H1 (cell line): ENCODE data around the gene TNFAIP8L3. TPM values are rescaled to one million over a fixed set of nuclear protein-coding genes. Genes with fewer than 3 reads are reported as not detected.
"Not testable (repeated sequence)": the region's sequence is repeated elsewhere in the genome, so short reads cannot be mapped to it uniquely, and the experiment has no call there.

Experiments
- CTCF ChIA-PET: fragments of 300-600 bp; sonication (Branson Sonifier 250); formaldehyde crosslinking; loops from one replicate; lab custom pipeline; 2021; ENCODE audit not compliant: partially characterized antibody; lab: Charles Lee
- POLR2A ChIA-PET: fragments of 300-600 bp; sonication (Branson Sonifier 250); formaldehyde crosslinking; loops from one replicate; lab custom pipeline; 2021; ENCODE audit warnings: inconsistent platforms; ENCODE audit not compliant: partially characterized antibody; lab: Charles Lee
- DNase-seq, 2 experiments: peaks; one replicate each; pipeline versions ENCODE4 v3.0.0 to v3.0.0-alpha.2; 2010 to 2022; ENCODE audit warnings: low spot score in 2 of 2, low read depth in 1 of 2, mixed read lengths in 1 of 2
- FAIRE-seq: peaks from 2 replicates; lab custom pipeline; 2011; peaks lifted over from hg19 to GRCh38; lab: Jason Lieb, UNC
- H2AFZ ChIP-seq: 2 replicates; pipeline ENCODE4 v1.8.1; 2012; ENCODE audit warnings: low read length, inconsistent platforms
- H2AK5ac ChIP-seq: 2 replicates; pipeline ENCODE4 v1.6.1; 2013; ENCODE audit warnings: low read depth, low read length
- H2BK120ac ChIP-seq: replicated peaks from 2 replicates; pipeline ENCODE3; 2013; ENCODE audit warnings: low read depth, low read length, inconsistent platforms
- H2BK12ac ChIP-seq: 2 replicates; pipeline ENCODE4 v1.6.1; 2013; ENCODE audit warnings: low read depth, low read length
- H2BK15ac ChIP-seq: 2 replicates; pipeline ENCODE4 v1.6.1; 2013; ENCODE audit warnings: low read length
- H2BK20ac ChIP-seq: 2 replicates; pipeline ENCODE4 v1.6.1; 2013; ENCODE audit warnings: low read length
- H2BK5ac ChIP-seq: 2 replicates; pipeline ENCODE4 v1.6.1; 2013; ENCODE audit warnings: low read depth, low read length
- H3K14ac ChIP-seq: 2 replicates; pipeline ENCODE4 v1.6.1; 2013; ENCODE audit warnings: inconsistent platforms; ENCODE audit not compliant: insufficient read length
- H3K18ac ChIP-seq: 2 replicates; pipeline ENCODE4 v1.6.1; 2013; ENCODE audit warnings: low read length; ENCODE audit errors: extremely low read depth
- H3K23ac ChIP-seq: 2 replicates; pipeline ENCODE4 v1.6.1; 2013; ENCODE audit warnings: inconsistent platforms; ENCODE audit not compliant: insufficient read length
- H3K23me2 ChIP-seq: 2 replicates; pipeline ENCODE4 v1.6.1; 2013; ENCODE audit warnings: low read depth, low read length
- H3K27ac ChIP-seq: 2 replicates; pipeline ENCODE4 v1.6.1; 2011; ENCODE audit warnings: low read depth, low read length, inconsistent platforms
- H3K27me3 ChIP-seq, 4 experiments: replicated peaks in 1 of 4; 1 replicate in 1 of 4; 2 replicates in 3 of 4; pipeline versions ENCODE4 v1.6.1 to v1.8.1; 2011 to 2013; ENCODE audit warnings: low read length in 3 of 4, mild to moderate bottlenecking in 3 of 4, inconsistent platforms in 2 of 4, mixed read lengths in 2 of 4, moderate library complexity in 1 of 4; ENCODE audit not compliant: control insufficient read depth in 3 of 4, insufficient read depth in 3 of 4; ENCODE audit errors: extremely low read depth in 1 of 4
- H3K36me3 ChIP-seq, 4 experiments: 2 replicates each; pipeline versions ENCODE4 v1.6.1 to v1.8.1; 2011 to 2013; ENCODE audit warnings: mild to moderate bottlenecking in 4 of 4, low read length in 3 of 4, moderate library complexity in 2 of 4, control low read depth in 1 of 4, inconsistent platforms in 1 of 4; ENCODE audit not compliant: insufficient read depth in 4 of 4, control insufficient read depth in 2 of 4
- H3K4ac ChIP-seq: replicated peaks from 2 replicates; pipeline ENCODE3; 2013; ENCODE audit warnings: low read length, low read depth, mixed read lengths, inconsistent platforms; ENCODE audit not compliant: insufficient read length
- H3K4me1 ChIP-seq, 4 experiments: replicated peaks in 1 of 4; 1 replicate in 1 of 4; 2 replicates in 3 of 4; pipeline versions ENCODE4 v1.6.1 to v1.8.1; 2011 to 2013; ENCODE audit warnings: low read length in 3 of 4, inconsistent platforms in 2 of 4, mixed read lengths in 1 of 4; ENCODE audit not compliant: insufficient read depth in 4 of 4, control insufficient read depth in 3 of 4
- H3K4me2 ChIP-seq, 2 experiments: 2 replicates each; pipeline versions ENCODE4 v1.6.1 to v1.8.1; 2011 to 2013; ENCODE audit warnings: low read depth in 2 of 2, low read length in 2 of 2, control low read depth in 1 of 2, inconsistent platforms in 1 of 2, mild to moderate bottlenecking in 1 of 2; ENCODE audit not compliant: insufficient read depth in 1 of 2
- H3K4me3 ChIP-seq, 4 experiments: fragments of 200-600, 300-600 bp in 1 of 4; sonication (generic), shearing (Covaris generic), sonication (Bioruptor Twin) in 1 of 4; 2 replicates each; pipeline versions ENCODE4 v1.5.1 to v1.8.1; 2011 to 2016; ENCODE audit warnings: low read length in 4 of 4, low read depth in 3 of 4, control low read depth in 2 of 4, inconsistent platforms in 2 of 4, mild to moderate bottlenecking in 2 of 4, mixed read lengths in 1 of 4, moderate library complexity in 1 of 4; ENCODE audit not compliant: insufficient read depth in 2 of 4; ENCODE audit errors: extremely low read depth in 1 of 4
- H3K56ac ChIP-seq: replicated peaks from 2 replicates; pipeline ENCODE3; 2013; ENCODE audit warnings: low read depth, mild to moderate bottlenecking, mixed read lengths, low read length, inconsistent platforms; ENCODE audit not compliant: insufficient read length
- H3K79me1 ChIP-seq: 2 replicates; pipeline ENCODE4 v1.6.1; 2013; ENCODE audit warnings: low read depth, low read length, control low read depth
- H3K79me2 ChIP-seq, 2 experiments: 2 replicates each; pipeline versions ENCODE4 v1.6.1 to v1.8.1; 2012 to 2013; ENCODE audit warnings: low read length in 2 of 2, mild to moderate bottlenecking in 2 of 2, inconsistent platforms in 1 of 2; ENCODE audit not compliant: insufficient read depth in 2 of 2, control insufficient read depth in 1 of 2
- H3K9ac ChIP-seq, 4 experiments: replicated peaks in 1 of 4; 1 replicate in 1 of 4; 2 replicates in 3 of 4; pipeline versions ENCODE4 v1.6.1 to v1.8.1; 2011 to 2013; ENCODE audit warnings: low read depth in 3 of 4, low read length in 3 of 4, control low read depth in 2 of 4, mild to moderate bottlenecking in 2 of 4, moderate library complexity in 2 of 4, inconsistent platforms in 1 of 4; ENCODE audit errors: extremely low read depth in 1 of 4
- H3K9me3 ChIP-seq, 2 experiments: 2 replicates each; pipeline versions ENCODE4 v1.6.1 to v1.8.1; 2012 to 2013; ENCODE audit warnings: mild to moderate bottlenecking in 2 of 2, moderate library complexity in 2 of 2, control low read depth in 1 of 2, inconsistent platforms in 1 of 2, low read depth in 1 of 2, low read length in 1 of 2, mixed read lengths in 1 of 2; ENCODE audit not compliant: insufficient read depth in 2 of 2
- H4K20me1 ChIP-seq, 2 experiments: replicated peaks in 1 of 2; 2 replicates each; pipeline versions ENCODE3 to v1.8.1; 2011 to 2013; ENCODE audit warnings: inconsistent platforms in 2 of 2, low read length in 2 of 2, mild to moderate bottlenecking in 1 of 2; ENCODE audit not compliant: insufficient read depth in 2 of 2, control insufficient read depth in 1 of 2
- H4K5ac ChIP-seq: 2 replicates; pipeline ENCODE4 v1.6.1; 2013; ENCODE audit warnings: low read length, low read depth, mixed read lengths, inconsistent platforms; ENCODE audit not compliant: insufficient read length
- H4K8ac ChIP-seq: 2 replicates; pipeline ENCODE4 v1.8.0; 2013; ENCODE audit warnings: mild to moderate bottlenecking, moderate library complexity, low read length, inconsistent platforms; ENCODE audit not compliant: insufficient read depth; ENCODE audit errors: extremely low read depth
- H4K91ac ChIP-seq: replicated peaks from 2 replicates; pipeline ENCODE3; 2013; ENCODE audit warnings: low read length, mixed read lengths, inconsistent platforms; ENCODE audit not compliant: insufficient read length
- polyA plus RNA-seq, 7 experiments: library from polyadenylated mRNA; depleted of rRNA in 3 of 7; stranded (reverse) in 5 of 7; unstranded in 2 of 7; fragments of >200 nt in 5 of 7; fragments of 200-250 nt in 2 of 7; gene quantifications; 1 replicate in 5 of 7; 2 replicates in 1 of 7; 4 replicates in 1 of 7; pipeline versions ENCODE4 v1.2.1 to v1.2.3, GENCODE V29; 2011 to 2013; ENCODE audit warnings: missing spikeins in 2 of 7, mixed read lengths in 2 of 7
- total RNA-seq: library from RNA; stranded (reverse); fragmentation: NEBNext Ultra II Directional; extraction: Animal tissue kit (Norgen Biotek cat#: 25700); gene quantifications from 2 replicates; pipeline ENCODE4 v1.2.1, GENCODE V29; 2021

The TNFAIP8L3 gene
- total and polyA plus RNA-seq, 2 of the 8 experiments (the other 6 are each of a cell fraction or from before 2014, with no cell fraction given): 0.23 to 0.67 TPM

DNA sequence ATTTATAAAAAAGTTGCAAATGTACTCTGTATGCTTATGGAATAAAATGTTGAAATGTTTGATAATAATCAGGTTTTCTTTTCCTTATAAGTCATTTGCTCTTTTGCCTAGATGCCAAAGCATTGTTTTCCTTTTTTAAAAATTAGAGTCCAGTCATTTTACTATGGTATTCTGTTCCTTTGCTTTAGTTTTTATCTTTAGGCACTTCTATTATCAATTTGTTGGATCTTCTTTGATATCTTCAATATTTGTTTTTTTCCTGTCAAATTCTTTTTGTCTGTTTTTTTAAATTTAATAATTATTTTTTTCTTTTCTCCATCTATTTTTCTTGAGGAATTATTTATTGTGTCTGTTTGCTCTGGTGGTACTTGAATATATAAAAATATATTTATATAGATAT lies 28.3 kb upstream of the TNFAIP8L3 start:
- H3K9ac ChIP-seq, H4K91ac ChIP-seq, H3K23me2 ChIP-seq, H3K4me3 ChIP-seq, H3K79me1 ChIP-seq, POLR2A ChIA-PET, H3K23ac ChIP-seq, DNase-seq, H3K4me2 ChIP-seq, H2AK5ac ChIP-seq, H4K5ac ChIP-seq, H3K9me3 ChIP-seq, H3K79me2 ChIP-seq, H3K14ac ChIP-seq, H2AFZ ChIP-seq, H3K27ac ChIP-seq, H3K27me3 ChIP-seq, H3K4me1 ChIP-seq, H4K20me1 ChIP-seq, H2BK12ac ChIP-seq, H3K56ac ChIP-seq, H3K4ac ChIP-seq, H2BK120ac ChIP-seq, H3K18ac ChIP-seq, H2BK15ac ChIP-seq, H2BK20ac ChIP-seq, H3K36me3 ChIP-seq, H2BK5ac ChIP-seq, H4K8ac ChIP-seq, FAIRE-seq: not testable (repeated sequence)
- CTCF ChIA-PET: interaction anchor here (1.9 kb wide), 1 partner anchor 41 kb away, joined by 4 read pairs; no protein-coding TSS in a partner anchor
